ENCODE measurements around the gene POPDC3.

Gene POPDC3

DNA sequence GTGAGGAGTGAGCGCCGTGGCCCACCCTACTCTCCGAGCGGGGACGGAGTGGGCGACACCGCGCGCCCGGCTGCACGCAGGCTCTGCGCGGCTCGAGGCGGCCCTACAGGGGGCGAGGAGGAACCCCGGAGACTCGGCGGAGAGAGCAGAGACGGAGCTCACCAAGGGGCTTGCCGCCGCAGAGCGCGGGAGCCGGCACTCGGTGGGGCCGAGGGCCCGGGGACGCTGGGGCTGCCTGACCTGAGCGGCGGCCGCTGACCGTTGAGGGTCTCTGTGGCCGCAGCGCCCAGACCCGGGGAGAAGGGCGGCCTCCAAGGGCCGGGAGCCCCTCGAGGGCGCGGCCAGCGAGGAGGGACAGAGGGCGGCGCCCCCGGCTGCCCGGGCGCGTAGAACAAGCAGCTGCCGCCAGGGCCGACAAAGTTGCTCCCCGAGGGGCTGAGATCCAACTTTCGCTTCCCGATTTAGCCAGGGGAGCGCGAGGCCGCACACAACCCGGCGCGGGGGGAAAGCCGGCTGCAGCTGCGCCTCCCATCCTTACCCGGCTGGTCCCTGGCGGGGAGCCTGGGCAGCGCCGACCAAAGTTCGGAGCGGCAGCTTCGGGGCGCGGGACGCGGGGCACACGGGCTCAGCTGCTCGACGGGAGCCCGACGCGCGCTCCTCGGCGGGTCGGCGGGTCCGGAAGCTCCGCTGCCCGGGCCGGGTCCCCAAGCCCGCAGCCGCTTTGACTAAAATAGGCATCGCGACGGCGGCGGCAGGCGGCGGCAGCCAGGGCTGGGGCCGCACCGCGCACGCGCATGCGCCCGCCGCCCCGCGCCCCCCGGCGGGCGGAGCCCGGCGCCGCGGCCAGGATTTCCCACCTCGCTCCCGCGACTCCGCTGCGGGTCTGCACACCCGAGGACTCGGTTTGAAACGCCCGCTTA is 43.1 kb downstream of the POPDC3 start (continued):
- peak; percentile 92 for TF ChIP-seq ZBTB8A (tag by site-specific recombination; IDR thresholded peaks at IDR 0.05)
- TF ChIP-seq SP3 (tag by site-specific recombination; IDR thresholded peaks at IDR 0.05) = peak; percentile 45
- TF ChIP-seq ZNF391 (tag by site-specific recombination; IDR thresholded peaks at IDR 0.05; ENCODE audit: borderline replicate concordance, low read depth) = no peak
- TF ChIP-seq, protein P1, sequence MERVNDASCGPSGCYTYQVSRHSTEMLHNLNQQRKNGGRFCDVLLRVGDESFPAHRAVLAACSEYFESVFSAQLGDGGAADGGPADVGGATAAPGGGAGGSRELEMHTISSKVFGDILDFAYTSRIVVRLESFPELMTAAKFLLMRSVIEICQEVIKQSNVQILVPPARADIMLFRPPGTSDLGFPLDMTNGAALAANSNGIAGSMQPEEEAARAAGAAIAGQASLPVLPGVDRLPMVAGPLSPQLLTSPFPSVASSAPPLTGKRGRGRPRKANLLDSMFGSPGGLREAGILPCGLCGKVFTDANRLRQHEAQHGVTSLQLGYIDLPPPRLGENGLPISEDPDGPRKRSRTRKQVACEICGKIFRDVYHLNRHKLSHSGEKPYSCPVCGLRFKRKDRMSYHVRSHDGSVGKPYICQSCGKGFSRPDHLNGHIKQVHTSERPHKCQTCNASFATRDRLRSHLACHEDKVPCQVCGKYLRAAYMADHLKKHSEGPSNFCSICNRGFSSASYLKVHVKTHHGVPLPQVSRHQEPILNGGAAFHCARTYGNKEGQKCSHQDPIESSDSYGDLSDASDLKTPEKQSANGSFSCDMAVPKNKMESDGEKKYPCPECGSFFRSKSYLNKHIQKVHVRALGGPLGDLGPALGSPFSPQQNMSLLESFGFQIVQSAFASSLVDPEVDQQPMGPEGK (tag by site-specific recombination; IDR thresholded peaks at IDR 0.05) = no peak; the same call in 1 of the 2 replicates
- no peak for TF ChIP-seq GLI4 (tag by site-specific recombination; IDR thresholded peaks at IDR 0.05)
- no peak for TF ChIP-seq ZFP37 (tag by site-specific recombination; IDR thresholded peaks at IDR 0.05)
- TF ChIP-seq ZBTB21 (tag by site-specific recombination; IDR thresholded peaks at IDR 0.05) = no peak
- 0 out of 2 replicates have a peak, but pooled peaks have one; percentile 15 for TF ChIP-seq ZNF423 (tag by site-specific recombination; IDR thresholded peaks at IDR 0.05)
- no peak for TF ChIP-seq SCRT2 (tag by site-specific recombination; IDR thresholded peaks at IDR 0.05)
- TF ChIP-seq, protein P2, sequence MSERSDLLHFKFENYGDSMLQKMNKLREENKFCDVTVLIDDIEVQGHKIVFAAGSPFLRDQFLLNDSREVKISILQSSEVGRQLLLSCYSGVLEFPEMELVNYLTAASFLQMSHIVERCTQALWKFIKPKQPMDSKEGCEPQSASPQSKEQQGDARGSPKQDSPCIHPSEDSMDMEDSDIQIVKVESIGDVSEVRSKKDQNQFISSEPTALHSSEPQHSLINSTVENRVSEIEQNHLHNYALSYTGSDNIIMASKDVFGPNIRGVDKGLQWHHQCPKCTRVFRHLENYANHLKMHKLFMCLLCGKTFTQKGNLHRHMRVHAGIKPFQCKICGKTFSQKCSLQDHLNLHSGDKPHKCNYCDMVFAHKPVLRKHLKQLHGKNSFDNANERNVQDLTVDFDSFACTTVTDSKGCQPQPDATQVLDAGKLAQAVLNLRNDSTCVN (tag by site-specific recombination; optimal IDR thresholded peaks at IDR 0.05) = peak; percentile 88
- TF ChIP-seq, protein P3, sequence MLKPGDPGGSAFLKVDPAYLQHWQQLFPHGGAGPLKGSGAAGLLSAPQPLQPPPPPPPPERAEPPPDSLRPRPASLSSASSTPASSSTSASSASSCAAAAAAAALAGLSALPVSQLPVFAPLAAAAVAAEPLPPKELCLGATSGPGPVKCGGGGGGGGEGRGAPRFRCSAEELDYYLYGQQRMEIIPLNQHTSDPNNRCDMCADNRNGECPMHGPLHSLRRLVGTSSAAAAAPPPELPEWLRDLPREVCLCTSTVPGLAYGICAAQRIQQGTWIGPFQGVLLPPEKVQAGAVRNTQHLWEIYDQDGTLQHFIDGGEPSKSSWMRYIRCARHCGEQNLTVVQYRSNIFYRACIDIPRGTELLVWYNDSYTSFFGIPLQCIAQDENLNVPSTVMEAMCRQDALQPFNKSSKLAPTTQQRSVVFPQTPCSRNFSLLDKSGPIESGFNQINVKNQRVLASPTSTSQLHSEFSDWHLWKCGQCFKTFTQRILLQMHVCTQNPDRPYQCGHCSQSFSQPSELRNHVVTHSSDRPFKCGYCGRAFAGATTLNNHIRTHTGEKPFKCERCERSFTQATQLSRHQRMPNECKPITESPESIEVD (tag by site-specific recombination; IDR thresholded peaks at IDR 0.05) = no peak
- no peak for TF ChIP-seq ZNF600 (tag by site-specific recombination; IDR thresholded peaks at IDR 0.05)
- TF ChIP-seq ZBTB17 (tag by site-specific recombination; IDR thresholded peaks at IDR 0.05) = peak; percentile 88
- TF ChIP-seq ZNF623 (tag by site-specific recombination; IDR thresholded peaks at IDR 0.05) = no peak
- TF ChIP-seq ZNF585B (tag by site-specific recombination; IDR thresholded peaks at IDR 0.05) = no peak
- no peak for TF ChIP-seq ZNF48 (tag by site-specific recombination; IDR thresholded peaks at IDR 0.05)
- TF ChIP-seq, protein P4, sequence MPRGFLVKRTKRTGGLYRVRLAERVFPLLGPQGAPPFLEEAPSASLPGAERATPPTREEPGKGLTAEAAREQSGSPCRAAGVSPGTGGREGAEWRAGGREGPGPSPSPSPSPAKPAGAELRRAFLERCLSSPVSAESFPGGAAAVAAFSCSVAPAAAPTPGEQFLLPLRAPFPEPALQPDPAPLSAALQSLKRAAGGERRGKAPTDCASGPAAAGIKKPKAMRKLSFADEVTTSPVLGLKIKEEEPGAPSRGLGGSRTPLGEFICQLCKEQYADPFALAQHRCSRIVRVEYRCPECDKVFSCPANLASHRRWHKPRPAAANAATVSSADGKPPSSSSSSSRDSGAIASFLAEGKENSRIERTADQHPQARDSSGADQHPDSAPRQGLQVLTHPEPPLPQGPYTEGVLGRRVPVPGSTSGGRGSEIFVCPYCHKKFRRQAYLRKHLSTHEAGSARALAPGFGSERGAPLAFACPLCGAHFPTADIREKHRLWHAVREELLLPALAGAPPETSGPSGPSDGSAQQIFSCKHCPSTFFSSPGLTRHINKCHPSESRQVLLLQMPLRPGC (tag by site-specific recombination; IDR thresholded peaks at IDR 0.05) = no peak
- 0 out of 2 replicates have a peak, but pooled peaks have one; percentile 66 for TF ChIP-seq ZBTB48 (tag by site-specific recombination; IDR thresholded peaks at IDR 0.05)
- peak; percentile 27; the same call in 1 of the 2 replicates for TF ChIP-seq KLF10 (tag by site-specific recombination; IDR thresholded peaks at IDR 0.05)
- TF ChIP-seq, protein P5, sequence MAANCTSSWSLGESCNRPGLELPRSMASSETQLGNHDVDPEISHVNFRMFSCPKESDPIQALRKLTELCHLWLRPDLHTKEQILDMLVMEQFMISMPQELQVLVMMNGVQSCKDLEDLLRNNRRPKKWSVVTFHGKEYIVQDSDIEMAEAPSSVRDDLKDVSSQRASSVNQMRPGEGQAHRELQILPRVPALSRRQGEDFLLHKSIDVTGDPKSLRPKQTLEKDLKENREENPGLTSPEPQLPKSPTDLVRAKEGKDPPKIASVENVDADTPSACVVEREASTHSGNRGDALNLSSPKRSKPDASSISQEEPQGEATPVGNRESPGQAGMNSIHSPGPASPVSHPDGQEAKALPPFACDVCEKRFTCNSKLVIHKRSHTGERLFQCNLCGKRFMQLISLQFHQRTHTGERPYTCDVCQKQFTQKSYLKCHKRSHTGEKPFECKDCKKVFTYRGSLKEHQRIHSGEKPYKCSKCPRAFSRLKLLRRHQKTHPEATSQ (tag by site-specific recombination; IDR thresholded peaks at IDR 0.05) = 0 out of 2 replicates have a peak, but pooled peaks have one; percentile 16
- no peak for TF ChIP-seq ZNF785 (tag by site-specific recombination; IDR thresholded peaks at IDR 0.05)
- TF ChIP-seq ZNF701 (tag by site-specific recombination; IDR thresholded peaks at IDR 0.05) = no peak
- TF ChIP-seq, protein P6, sequence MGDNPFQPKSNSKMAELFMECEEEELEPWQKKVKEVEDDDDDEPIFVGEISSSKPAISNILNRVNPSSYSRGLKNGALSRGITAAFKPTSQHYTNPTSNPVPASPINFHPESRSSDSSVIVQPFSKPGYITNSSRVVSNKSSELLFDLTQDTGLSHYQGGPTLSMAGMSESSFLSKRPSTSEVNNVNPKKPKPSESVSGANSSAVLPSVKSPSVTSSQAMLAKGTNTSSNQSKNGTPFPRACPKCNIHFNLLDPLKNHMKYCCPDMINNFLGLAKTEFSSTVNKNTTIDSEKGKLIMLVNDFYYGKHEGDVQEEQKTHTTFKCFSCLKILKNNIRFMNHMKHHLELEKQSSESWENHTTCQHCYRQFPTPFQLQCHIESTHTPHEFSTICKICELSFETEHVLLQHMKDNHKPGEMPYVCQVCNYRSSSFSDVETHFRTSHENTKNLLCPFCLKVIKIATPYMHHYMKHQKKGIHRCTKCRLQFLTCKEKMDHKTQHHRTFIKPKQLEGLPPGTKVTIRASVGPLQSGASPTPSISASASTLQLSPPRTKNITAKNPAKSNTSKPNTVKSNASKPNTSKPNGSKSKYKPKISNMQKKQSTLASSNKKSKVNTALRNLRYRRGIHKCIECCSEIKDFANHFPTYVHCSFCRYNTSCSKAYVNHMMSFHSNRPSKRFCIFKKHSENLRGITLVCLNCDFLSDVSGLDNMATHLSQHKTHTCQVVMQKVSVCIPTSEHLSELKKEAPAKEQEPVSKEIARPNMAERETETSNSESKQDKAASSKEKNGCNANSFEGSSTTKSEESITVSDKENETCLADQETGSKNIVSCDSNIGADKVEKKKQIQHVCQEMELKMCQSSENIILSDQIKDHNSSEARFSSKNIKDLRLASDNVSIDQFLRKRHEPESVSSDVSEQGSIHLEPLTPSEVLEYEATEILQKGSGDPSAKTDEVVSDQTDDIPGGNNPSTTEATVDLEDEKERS (tag by site-specific recombination; IDR thresholded peaks at IDR 0.05) = no peak
- TF ChIP-seq ZNF138 (tag by site-specific recombination; IDR thresholded peaks at IDR 0.05; ENCODE audit: borderline replicate concordance) = no peak
- TF ChIP-seq ZFHX2 (tag by site-specific recombination; conservative IDR thresholded peaks at IDR 0.05) = peak; percentile 83
- no peak for TF ChIP-seq ZNF658 (tag by site-specific recombination; IDR thresholded peaks at IDR 0.05)
- TF ChIP-seq, protein P7, sequence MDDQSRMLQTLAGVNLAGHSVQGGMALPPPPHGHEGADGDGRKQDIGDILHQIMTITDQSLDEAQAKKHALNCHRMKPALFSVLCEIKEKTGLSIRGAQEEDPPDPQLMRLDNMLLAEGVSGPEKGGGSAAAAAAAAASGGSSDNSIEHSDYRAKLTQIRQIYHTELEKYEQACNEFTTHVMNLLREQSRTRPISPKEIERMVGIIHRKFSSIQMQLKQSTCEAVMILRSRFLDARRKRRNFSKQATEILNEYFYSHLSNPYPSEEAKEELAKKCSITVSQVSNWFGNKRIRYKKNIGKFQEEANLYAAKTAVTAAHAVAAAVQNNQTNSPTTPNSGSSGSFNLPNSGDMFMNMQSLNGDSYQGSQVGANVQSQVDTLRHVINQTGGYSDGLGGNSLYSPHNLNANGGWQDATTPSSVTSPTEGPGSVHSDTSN (CRISPR knock-in tag; IDR thresholded peaks at IDR 0.05) = 0 out of 2 replicates have a peak, but pooled peaks have one; percentile 50
